Colonic mucosa (tissue), 4 donors: ENCODE measurements around the gene DCAF5. TPM values are rescaled to one million over a fixed set of nuclear protein-coding genes. Genes with fewer than 3 reads are reported as not detected.
A peak's percentile ranks its signal among the peaks of the same experiment; 100 is the strongest.

ENCODE experiments used
- DNase-seq: peaks from one replicate; pipeline ENCODE4 v3.0.0-alpha.2; 2020
- H3K27ac ChIP-seq: fragments of 200-600 bp; one replicate; pipeline ENCODE4 v1.8.0; 2021
- H3K27me3 ChIP-seq: fragments of 200-600 bp; one replicate; pipeline ENCODE4 v1.8.0; 2021
- H3K36me3 ChIP-seq: fragments of 200-600 bp; one replicate; pipeline ENCODE4 v1.8.0; 2021
- H3K4me1 ChIP-seq: fragments of 200-600 bp; one replicate; pipeline ENCODE4 v1.8.0; 2021; ENCODE audit warnings: mild to moderate bottlenecking
- H3K4me3 ChIP-seq: fragments of 200-600 bp; one replicate; pipeline ENCODE4 v1.8.0; 2021
- H3K9ac ChIP-seq, 2 donors: one replicate each; pipeline ENCODE4 v1.7.0; 2013; ENCODE audit warnings: control low read depth in 2 of 2, low read depth in 2 of 2, low read length in 2 of 2
- H3K9me3 ChIP-seq: fragments of 200-600 bp; one replicate; pipeline ENCODE4 v1.8.0; 2021
- CTCF ChIP-seq: fragments of 200-600 bp; IDR thresholded peaks from one replicate; pipeline ENCODE4 v1.8.0; 2022; ENCODE audit warnings: antibody characterized with exemption, mild to moderate bottlenecking
- intact Hi-C: fragments of 100-400 bp; cut with DNase I; formaldehyde crosslinking; loops from one replicate; pipeline ENCODE4 v1.14.1; 2022
- total RNA-seq, 2 donors: library from RNA; stranded (reverse); fragmentation: NEBNext Ultra II Directional in 1 of 2; extraction: Animal tissue kit (Norgen Biotek cat#: 25700) in 1 of 2; gene quantifications; one replicate each; pipeline ENCODE4 v1.2.1, GENCODE V29; 2021
- donor health status: healthy.
- donor health status: DM: no; HTN: no; CAD: no.
- donor health status: DM: no; HTN: no; CAD: no.

Gene DCAF5, protein sequence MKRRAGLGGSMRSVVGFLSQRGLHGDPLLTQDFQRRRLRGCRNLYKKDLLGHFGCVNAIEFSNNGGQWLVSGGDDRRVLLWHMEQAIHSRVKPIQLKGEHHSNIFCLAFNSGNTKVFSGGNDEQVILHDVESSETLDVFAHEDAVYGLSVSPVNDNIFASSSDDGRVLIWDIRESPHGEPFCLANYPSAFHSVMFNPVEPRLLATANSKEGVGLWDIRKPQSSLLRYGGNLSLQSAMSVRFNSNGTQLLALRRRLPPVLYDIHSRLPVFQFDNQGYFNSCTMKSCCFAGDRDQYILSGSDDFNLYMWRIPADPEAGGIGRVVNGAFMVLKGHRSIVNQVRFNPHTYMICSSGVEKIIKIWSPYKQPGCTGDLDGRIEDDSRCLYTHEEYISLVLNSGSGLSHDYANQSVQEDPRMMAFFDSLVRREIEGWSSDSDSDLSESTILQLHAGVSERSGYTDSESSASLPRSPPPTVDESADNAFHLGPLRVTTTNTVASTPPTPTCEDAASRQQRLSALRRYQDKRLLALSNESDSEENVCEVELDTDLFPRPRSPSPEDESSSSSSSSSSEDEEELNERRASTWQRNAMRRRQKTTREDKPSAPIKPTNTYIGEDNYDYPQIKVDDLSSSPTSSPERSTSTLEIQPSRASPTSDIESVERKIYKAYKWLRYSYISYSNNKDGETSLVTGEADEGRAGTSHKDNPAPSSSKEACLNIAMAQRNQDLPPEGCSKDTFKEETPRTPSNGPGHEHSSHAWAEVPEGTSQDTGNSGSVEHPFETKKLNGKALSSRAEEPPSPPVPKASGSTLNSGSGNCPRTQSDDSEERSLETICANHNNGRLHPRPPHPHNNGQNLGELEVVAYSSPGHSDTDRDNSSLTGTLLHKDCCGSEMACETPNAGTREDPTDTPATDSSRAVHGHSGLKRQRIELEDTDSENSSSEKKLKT
- total RNA-seq: 10 to 100 TPM; 29.9 to 41.6 TPM

DNA sequence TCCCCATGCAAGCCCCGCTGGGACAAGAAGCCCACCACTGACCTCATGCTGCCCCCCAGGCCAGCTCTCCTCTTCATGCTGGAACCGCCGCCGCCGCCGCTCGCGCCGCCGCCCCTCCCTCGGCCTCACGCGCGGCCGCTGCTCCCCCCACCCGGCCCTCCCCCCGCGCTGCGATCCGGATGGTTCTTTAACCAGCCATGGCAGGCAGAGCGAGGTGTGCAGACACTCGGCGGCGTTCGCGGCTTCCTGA is at the start of gene DCAF5:
TSS of gene DCAF5 (minus strand) at position 218 of the 250 bp plus-strand sequence. CDS start at position 77, 141 bp downstream.
- Histone ChIP-seq H3K9ac (peak within 1 kb of the TSS; percentile 91 to 97), H3K4me3 (peak within 1 kb of the TSS; percentile 78), H3K9me3 (no peaks in the 10 kb centered on the region), H3K27ac (peak within 1 kb of the TSS; percentile 91), H3K4me1 (no peaks in the 10 kb centered on the region), H3K36me3 (no peaks in the 10 kb centered on the region), H3K27me3 (no peaks in the 10 kb centered on the region)
- no peak for TF ChIP-seq CTCF
- intact Hi-C loops: no loop called here
- peak; percentile 96 for DNase-seq

DNA sequence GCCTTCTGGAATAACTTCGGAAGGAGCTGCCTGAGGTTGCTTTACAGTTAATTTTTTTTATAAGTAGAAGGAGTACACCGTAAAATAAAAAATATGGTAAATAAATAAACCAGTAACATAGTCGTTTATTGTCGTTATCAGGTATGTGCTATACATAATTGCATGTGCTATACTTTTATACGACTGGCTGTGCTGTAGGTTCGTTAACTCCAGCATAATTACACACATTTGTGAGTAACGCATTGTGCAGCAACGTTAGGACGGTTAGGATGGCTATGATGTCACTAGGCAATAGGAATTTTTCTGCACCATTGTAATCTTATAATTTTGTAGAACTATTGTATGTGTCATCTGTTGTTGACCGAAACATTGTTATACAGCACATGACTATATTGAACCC is 46.9 kb upstream of the DCAF5 start:
- Histone ChIP-seq H3K27me3 (no peaks in the 10 kb centered on the region), H3K9me3 (no peaks in the 10 kb centered on the region), H3K36me3 (no peaks in the 10 kb centered on the region), H3K27ac (no peak overlapping the region), H3K4me3 (no peak overlapping the region), H3K9ac (no peak overlapping the region), H3K4me1 (no peaks in the 10 kb centered on the region)
- DNase-seq: no peak
- no peak for TF ChIP-seq CTCF
- intact Hi-C loops: no loop called here

GRCh38 chr14:69193721-69194120 is 40.8 kb upstream of the DCAF5 start:
- H3K4me3 ChIP-seq: no peak overlapping the region
- no peaks in the 10 kb centered on the region for H3K27me3 ChIP-seq
- no peak for TF ChIP-seq CTCF

GRCh38 chr14:69191340-69192111 is 38.6 kb upstream of the DCAF5 start, which contains the start of gene EXD2:
Gene EXD2 (plus strand): TSS chr14:69191498. CDS start chr14:69209471, 17,973 bp downstream.
- Histone ChIP-seq H3K4me1 (no peaks in the 10 kb centered on the region), H3K36me3 (no peaks in the 10 kb centered on the region), H3K9me3 (no peaks in the 10 kb centered on the region), H3K4me3 (peak within 1 kb of the TSS; percentile 77), H3K27me3 (no peaks in the 10 kb centered on the region), H3K9ac (peak within 1 kb of the TSS; percentile 81 to 88), H3K27ac (peak within 1 kb of the TSS; percentile 82)
- no peak for TF ChIP-seq CTCF
- intact Hi-C loops: no loop called here
- DNase-seq: peak; percentile 91

More at GRCh38 chr14:69193721-69194120, 40.8 kb upstream of the DCAF5 start:
- no peak overlapping the region for H3K9ac ChIP-seq
- intact Hi-C loops: no loop called here
- H3K9me3 ChIP-seq: no peaks in the 10 kb centered on the region
- H3K27ac ChIP-seq: no peak overlapping the region
- H3K4me1 ChIP-seq: no peaks in the 10 kb centered on the region
- DNase-seq: no peak
- no peaks in the 10 kb centered on the region for H3K36me3 ChIP-seq

DNA sequence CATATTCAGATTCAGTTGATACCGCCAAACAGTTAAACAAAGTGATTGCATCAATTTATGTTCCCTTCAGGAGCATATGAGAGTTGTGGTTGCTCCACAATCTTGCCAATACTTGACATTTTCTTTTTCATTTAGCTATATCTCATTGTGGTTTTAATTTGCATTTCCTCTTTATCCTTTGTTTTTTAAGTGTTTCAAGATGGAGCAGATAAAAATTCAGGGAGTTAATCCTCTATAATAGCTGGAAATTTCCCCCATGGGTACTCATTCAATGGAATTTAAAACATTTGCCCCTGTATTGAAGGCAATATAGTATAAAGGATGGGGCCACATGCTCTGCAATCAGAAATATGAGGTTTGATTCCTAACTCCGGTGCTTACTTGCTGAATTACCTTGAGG is 37.3 kb upstream of the DCAF5 start:
- no peaks in the 10 kb centered on the region for H3K4me1 ChIP-seq
- H3K27ac ChIP-seq: no peak overlapping the region
- no peak overlapping the region for H3K4me3 ChIP-seq
- H3K36me3 ChIP-seq: no peaks in the 10 kb centered on the region
- no peak for TF ChIP-seq CTCF
- H3K9ac ChIP-seq: no peak overlapping the region
- no peaks in the 10 kb centered on the region for H3K27me3 ChIP-seq
- intact Hi-C loops: no loop called here
- DNase-seq: no peak
- H3K9me3 ChIP-seq: no peaks in the 10 kb centered on the region
